ENCODE measurements around the gene CELSR3.

Gene CELSR3

DNA sequence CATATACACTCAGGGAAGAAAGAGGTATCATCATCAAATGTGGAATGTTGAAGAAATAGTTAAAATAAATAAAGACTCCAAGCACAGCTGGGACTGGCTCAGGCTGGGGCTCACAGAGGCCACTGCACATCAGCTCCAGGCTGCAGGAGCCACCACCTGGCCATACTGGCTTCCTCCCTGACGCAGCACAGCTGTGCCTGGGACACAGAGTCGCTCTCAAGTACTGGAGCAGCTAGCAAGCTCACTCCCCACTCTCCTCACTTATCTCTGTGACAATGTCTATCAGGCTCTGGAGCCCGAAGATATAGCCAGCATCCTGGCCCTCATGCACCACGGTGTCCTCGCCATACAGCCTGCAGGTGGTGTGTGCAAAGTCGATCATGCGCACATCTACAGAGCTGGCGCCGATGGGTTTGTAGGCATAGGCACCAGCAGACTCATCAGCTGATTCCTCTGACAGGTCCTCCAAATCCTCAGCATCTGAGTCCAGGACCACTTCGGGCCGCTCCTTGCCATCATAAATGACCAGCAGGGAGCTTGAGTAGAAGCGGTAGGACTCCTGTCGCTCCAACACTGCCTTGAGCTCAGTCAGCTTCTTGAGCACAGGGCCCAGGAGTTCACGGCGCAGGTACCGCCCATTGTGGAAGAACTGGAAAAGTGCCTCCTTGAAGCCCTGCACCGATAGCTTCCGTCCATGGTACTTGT is 25.5 kb upstream of the CELSR3 start:
- no peak for DNase-seq (ENCODE audit: low read depth in 1 of 2, low spot score in 1 of 2)

DNA sequence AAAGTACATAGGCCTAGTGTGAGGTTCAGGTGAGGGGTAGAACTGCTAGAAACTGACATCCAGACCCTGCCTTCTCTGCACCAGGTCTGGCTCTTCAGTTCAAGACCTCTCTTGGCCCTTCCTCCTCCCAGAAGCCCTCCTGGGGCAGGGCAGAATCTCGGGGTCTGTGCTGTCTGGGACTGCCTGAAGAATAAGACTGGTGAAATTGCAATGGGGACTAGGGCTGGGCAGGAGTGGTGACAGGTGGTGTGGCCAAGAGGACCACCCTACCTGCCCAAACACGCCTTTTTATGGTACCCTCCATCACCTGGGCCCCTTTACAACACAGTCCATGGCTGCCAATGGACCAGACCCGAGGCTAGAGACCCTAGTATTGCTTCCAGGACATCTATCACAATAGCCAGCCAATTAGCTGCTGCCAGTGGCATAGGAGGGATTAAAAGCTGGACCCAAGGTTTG is 24.6 kb upstream of the CELSR3 start:
- no peak for DNase-seq (ENCODE audit: low read depth in 1 of 2, low spot score in 1 of 2)

DNA sequence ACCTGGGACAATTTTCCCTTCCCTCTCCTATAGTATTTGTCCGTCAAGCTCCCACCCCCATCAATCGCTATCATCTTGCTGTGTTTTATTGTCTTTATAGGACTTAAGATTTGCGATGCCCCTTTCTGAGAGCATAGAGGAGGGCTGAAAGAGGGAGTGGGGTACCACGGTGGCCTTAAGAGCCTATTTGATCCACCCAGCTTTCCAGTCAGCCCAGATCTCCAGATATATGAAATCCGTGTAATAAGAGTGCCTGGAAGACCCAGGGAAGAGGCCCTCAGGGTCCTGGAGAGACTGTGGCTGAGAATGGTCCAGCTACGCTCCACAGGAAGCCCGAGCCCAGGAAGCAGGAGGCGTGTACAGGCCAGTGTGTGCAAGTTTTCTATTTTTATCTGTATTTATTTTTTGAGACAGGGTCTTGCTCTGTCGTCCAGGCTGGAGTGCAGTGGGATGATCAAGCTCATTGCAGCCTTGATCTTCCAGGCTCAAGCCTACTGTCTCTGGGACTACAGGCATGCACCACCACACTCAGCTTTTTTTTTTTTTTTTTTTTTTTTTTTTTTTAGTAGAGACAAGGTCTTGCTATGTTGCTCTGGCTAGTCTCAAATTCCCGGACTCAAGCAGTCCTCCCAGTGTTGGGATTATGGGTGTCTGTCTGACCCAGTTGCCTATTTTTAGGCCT is 24.0 kb upstream of the CELSR3 start:
- no peak for DNase-seq (ENCODE audit: low read depth in 1 of 2, low spot score in 1 of 2)

DNA sequence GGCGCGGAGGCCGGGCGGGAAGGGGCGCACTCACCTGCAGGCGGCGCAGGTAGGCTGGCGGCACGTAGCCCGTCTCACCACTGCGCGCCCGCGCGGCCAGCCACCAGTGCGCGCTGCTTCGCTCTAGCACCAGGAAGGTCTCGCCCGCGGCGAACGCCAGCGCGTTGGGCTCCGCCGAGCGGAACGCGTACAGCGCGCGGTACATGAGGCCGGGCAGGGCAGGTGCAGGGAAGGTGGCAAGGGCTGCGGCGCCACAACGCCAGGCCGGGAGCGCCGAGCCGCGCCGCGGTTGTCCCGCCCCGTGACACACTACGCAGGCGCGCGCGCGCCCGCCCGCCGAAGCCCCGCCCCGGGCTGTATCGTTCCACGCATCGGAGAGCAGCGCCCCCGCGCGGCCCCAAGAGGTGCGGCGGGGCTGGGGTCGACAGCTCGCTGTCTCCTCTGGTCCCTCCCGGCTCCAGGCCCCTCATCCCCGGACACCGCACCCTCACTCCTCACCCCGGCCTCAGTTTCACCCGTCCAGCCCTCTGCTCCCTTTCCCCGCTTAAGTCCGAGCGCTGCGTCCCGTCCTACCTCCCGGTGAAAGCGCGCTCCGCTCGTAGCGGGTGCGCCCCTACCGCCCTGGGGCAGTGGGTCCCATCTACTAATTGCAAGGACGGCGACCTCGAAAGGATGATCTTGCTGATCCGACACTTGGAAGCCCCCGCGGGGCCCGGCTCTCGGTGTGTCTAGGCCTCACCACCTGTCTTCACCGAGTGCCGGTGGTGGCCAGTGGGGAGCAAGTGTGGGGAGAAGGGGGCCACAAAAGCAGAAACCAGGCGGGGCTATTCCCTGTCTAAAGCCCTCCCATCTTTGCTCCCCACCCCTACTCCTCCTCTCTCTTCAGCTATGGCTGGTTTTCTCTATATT is 23.2 kb upstream of the CELSR3 start, which contains the start of gene NCKIPSD:
NCKIPSD (minus strand) TSS at position 313 of the 909 bp plus-strand sequence; CDS start at position 205, 108 bp downstream.
- DNase-seq (ENCODE audit: low read depth in 1 of 2, low spot score in 1 of 2): peak; percentile 87 to 93

DNA sequence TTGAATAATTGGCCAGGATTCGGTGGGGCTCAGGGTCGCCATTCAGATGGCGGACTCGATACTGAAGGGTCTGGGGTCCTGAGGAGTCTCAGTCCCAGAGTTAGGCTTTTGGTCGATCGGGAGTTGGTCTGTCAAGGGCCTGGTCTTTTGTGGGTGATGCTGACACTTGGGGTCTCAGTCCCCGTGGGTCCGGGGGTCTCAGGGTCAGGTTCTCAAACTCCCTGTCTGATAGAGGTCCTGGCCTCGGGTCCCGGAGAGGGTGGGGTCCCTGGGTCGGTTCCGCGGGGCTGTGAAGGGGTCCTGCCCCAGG is 22.6 kb upstream of the CELSR3 start:
- DNase-seq (ENCODE audit: low read depth in 1 of 2, low spot score in 1 of 2): no peak

DNA sequence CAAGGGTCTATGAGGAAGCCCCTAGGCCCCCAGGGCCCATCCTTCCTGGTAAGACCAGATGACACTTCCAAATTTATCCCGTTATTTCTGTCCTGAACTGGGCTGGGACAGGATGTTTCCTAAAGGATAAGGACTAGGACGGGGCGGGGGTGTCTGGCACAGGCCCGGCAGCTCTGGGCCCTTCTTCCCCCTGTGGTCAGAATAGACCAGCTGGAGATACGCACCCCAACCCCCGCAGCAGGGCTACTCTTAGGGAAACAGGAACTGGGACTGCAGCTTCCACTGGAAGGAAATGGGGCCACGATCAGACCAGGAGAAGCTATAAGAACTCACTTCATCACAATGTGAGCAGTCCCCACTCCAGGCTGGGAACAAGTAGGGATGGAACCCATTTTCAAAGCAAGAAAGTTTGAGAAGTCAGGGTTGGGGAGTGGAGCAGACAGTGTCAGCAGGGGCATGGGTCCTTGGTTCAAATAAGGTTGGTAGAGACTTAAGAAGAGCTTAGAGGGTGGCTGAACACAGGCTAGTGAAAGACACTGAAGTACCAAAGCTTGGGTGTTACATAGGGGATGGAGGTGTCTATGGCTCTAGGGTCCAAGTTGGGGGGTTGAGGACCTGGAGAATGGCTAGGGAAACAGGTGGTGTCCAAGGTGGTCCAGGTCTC is 21.9 kb upstream of the CELSR3 start:
- no peak for DNase-seq (ENCODE audit: low read depth in 1 of 2, low spot score in 1 of 2)

DNA sequence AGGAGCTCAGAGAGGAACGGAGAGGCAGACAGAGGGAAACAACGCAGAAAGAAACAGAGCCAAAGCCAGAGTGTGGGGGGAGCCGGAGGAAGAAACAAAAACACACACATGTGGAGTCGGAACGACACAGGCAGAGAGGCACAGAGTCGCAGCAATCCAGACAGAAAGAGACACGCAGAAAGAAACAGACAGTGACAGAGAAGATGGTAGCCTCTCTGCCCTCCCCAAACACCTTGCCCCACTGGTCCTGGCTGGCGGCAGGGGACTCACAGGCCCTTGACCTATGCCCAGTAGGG is 21.3 kb upstream of the CELSR3 start:
- no peak for DNase-seq (ENCODE audit: low read depth in 1 of 2, low spot score in 1 of 2)

DNA sequence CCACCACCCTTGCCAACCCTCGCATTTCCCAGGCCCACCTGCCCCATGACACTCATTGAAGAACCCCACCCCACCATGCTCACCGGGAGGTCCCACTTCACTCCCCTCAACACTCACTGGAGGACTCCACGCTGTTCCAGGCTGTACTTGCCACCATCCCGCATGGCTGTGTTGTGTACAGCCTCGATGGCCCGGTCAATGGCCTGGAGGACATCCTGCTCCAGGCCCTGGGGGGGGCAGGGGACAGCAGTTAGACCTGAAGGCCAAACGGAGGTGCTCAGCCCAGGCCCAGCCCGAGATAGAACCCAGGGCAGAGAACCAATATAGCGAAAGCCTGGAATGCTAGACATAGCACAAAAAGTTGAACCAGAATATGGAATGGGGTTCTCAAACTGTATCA is 20.1 kb upstream of the CELSR3 start:
- DNase-seq (ENCODE audit: low read depth in 1 of 2, low spot score in 1 of 2): no peak

DNA sequence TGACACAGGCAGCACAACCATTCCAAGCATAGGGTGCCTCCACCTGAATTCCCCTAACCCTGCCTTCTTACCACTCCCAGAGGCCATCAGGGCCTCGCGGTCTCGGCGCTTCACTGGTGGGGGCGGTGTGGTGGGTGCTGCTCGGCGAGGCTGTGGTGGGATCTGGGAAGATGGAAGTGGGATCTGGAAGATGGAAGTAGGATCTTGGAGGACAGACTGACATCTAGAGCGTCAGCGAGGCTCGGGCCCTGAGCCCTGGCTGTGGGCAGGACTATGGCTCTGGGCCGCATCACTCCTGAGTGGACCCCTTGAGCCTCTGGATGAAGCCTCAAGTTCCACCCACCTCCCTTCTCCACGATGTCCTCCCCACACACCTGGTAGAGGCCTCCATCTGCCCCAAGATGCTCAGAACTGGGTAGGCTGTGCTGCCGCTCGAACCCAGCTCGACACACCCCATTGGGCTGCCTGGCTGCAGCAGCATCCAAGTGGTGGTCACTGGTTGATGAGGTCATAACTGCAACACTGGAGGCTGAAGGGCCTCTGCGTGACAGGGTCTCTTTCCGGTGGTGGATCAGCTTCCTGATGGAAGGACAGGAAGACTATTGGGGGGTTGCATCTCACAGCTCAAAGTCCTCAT is 19.4 kb upstream of the CELSR3 start:
- DNase-seq (ENCODE audit: low read depth in 1 of 2, low spot score in 1 of 2): no peak

DNA sequence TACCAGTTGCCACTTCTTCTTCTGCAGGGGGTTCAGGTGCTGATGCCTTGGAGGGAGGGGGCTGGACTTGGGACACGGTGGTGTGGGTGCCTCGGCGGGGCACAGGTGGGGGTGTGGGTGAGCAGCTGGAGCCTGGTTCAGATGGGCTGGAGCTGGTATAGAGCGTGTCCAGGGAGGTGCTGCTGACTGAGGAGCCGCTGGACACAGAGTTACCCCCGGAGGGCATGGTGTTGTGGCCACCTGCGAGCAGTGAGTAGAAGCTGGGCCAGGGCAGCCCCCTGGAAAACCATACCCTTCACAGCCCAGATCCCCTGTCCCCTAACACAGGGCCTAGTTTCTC is 18.8 kb upstream of the CELSR3 start:
- no peak for DNase-seq (ENCODE audit: low read depth in 1 of 2, low spot score in 1 of 2)

DNA sequence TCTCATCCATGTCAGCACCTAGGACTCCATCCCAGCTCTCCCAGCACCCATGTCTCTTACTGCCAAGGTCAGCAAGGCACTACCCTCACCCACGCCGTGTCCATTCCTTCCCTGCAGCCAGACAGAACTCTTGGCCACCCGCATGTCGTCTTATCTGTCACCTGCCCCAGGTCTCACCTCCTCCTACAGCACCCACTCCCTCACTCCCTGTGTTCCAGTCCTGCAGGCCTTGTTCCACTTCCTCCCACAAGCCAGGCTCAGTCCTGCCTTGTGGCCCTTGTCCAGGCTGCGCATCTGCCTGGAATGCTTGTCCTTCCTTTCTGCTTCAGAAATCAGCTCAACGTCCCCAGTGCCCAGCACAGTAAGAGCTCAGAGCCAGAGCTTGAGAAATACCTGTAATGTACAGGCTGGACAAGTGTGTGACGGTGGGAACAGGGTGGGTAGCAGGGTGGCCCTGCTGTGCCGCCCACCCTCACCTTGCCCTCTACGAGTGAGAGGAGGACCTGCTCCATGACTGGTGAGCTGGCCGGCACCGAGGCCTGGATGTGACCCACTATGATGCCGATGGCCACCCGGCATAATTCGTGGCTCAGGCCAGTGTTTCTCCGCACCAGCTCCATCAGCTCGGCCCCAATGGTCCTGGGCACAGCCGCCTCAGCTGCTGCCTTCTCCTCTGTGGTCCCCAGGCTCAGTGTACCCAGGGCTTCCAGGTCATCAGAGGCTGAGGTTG is 18.3 kb upstream of the CELSR3 start:
- DNase-seq (ENCODE audit: low read depth in 1 of 2, low spot score in 1 of 2): no peak

DNA sequence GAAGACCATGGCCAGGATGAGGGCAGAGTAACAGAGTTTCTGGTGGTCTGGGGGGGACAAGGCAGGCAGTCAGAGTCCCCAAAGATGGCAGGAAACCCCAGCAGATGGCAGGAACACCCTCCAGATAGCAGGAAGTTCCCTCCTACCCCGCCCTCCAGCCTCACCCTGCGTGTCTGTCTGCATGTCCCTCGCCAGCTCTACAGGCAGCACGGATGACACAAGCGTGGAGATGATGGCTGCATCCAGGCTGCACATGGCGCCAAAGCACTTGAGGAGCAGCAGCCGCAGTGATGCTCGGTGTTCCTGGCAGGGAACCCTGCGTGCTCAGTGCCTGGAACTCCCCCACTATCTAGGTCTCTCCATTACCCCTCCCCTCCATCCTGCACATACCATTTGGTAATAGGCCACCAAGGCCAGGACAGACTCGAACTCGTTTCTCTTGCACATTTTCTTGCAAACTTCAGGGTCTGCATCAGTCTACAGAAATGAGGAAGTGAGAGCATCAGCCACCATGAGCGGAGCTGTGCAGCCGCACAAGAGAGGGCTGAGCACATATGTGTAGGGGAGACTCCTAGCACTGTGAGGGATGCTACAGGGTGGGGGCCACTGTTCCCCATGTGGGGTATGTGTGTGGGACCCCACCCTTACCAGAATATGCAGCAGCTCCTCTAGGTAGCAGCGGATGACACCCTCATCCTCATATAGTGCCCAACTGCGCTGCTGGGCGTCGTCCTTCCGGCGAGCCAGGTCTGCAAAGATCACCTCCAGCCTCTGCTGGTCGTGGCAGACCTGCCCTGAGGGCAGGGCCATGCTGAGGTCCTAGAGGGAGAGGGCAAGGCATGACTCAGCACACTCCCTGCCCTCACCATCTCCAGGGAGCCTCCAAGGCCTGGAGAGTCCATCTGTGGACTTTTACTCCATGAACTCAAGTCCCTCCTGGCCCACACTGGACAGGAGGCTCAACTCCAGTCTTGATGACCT is 17.0 kb upstream of the CELSR3 start:
- DNase-seq (ENCODE audit: low read depth in 1 of 2, low spot score in 1 of 2): no peak

DNA sequence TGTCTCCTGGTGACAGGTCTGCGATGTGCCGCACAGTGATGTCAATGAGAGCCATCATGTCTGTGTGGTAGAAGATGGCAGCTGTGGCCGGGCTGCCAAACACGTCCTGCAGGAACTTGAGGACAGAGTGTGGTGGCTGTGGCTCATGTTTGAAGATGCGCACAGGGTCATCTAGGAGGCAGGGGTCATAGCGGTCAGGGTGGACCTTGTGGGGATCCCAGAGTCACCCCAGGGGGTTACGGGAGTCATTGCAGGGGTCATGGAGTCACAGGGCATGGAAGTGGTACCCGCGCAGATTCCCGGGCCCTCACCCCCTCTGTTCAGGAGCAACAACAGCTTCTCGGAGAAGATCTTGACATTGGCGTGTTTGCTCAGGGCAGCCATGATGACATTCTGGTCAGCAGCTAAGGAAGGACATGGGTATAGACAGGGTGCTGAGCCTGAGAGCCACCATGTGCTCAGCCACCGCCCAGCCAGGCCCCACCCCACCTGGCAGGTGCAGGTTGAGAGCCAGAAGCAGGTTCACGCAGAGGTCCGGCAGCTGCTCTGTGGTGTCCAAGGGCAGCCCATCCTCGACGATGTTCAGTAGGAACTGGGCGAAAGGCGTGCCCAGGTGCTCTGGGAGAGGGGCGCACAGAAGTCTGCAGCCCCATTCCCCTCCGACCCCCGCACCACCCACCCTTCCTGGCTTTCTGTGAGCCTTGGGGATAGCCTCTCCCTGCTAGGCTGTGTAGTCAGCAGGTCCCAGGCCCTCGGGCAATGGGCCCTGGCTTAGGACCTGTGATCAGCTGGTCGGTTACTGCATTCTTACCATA is 16.1 kb upstream of the CELSR3 start:
- no peak for DNase-seq (ENCODE audit: low read depth in 1 of 2, low spot score in 1 of 2)

DNA sequence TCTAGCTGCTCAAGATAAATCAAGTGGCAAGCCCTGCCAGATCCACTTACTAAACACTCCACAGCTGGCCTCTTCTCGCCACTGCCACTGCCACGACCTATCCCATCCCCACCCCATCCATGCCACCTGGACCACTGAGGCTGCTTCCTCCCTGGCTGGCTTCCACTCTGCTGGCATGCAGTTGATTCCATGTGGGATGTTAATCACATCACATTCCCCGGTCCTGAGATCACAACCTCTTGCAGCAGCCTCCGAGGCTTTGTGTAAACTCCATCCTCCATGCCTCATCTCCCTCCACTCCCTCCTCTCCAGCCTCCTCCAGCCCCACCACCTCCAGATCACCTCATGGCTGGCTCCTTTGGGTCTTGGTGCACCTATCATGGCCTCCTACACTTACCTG is 15.4 kb upstream of the CELSR3 start:
- no peak for DNase-seq (ENCODE audit: low read depth in 1 of 2, low spot score in 1 of 2)

DNA sequence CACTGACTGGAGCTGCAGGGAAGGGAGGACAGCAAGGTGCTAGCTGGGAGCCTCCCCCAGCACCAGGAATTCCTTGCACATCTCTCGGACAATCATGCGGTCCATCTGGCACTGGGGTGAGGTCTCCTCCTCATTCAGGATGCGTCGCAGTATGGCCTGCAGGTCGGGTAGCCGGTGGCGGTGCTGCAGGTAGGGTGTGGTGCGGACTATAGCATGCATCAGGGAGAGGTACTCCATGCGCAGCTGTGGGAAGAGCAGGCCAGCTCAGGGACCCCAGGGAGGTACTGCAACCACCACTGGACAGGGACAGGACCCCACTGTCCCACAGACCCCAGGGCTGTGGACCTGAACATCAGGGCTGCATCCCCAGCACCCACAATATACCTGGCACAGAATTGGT is 11.8 kb upstream of the CELSR3 start:
- no peak for DNase-seq (ENCODE audit: low read depth in 1 of 2, low spot score in 1 of 2)

DNA sequence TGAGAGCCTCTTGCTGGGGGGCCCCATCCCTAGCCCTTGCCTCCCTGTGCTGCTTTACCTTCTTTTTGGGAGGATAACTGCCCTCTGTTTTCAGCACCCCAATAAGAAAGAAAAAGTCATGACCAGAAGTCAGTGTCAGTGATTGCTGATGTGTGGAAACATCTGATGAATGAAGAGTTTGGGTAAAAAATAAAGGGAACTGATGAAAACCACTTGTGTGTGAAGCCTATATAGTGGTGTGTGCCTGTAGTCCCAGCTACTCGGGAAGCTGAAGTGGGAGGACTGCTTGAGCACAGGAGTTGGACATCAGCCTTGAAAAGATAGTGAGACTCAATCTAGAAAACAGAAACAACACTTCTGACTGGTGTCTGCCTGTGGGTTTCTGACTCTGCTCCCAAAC is 9.8 kb upstream of the CELSR3 start:
- DNase-seq (ENCODE audit: low read depth in 1 of 2, low spot score in 1 of 2): no peak

DNA sequence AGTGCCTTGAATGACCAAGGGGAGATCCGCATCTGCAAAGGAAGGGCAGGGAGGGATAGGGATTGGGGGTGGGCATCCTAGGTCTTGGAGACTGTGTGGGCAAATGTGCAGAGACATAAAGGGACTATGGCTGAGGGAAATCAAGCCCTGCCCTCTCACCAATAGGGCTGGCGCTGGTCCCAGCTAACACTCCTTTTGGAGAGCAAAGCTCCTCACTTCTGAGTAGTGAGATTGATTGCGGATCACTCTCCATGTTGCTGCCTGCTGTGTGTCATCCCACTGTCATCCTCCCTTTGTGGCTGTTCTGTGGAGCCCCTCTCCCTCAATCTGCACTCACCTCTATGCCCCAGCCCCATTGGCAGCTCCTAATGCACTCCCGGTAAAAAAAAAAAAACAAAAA is 2.2 kb upstream of the CELSR3 start:
- DNase-seq (ENCODE audit: low read depth in 1 of 2, low spot score in 1 of 2): no peak

DNA sequence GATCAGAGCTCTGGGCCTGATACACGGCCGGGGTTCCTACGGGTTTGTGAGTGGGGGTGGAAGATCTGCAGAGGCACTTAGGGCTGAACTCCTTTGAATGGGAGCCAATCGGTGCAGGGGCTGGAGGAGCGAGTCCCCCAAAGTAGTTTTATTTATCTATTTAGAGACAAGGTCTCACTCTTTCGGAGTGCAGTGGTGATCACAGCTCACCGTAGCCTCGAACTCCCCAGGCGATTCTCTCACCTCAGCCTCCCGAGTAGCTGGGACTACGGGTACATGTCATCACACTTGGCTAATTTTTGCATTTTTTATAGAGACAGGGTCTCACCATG is 1.6 kb upstream of the CELSR3 start:
- DNase-seq (ENCODE audit: low read depth in 1 of 2, low spot score in 1 of 2): no peak
